HG02970 (cell line): ENCODE data around the gene AQP12B.
"Not testable (repeated sequence)": the region's sequence is repeated elsewhere in the genome, so short reads cannot be mapped to it uniquely, and the experiment has no call there.

ENCODE experiments used
- ATAC-seq: cut with Tn5 transposase; IDR thresholded peaks from one replicate; pipeline ENCODE4 v1.9.1; 2021; ENCODE audit warnings: mild to moderate bottlenecking, moderate library complexity, moderate number of reproducible peaks; ENCODE audit not compliant: unreplicated experiment, low FRiP score

Gene AQP12B

DNA sequence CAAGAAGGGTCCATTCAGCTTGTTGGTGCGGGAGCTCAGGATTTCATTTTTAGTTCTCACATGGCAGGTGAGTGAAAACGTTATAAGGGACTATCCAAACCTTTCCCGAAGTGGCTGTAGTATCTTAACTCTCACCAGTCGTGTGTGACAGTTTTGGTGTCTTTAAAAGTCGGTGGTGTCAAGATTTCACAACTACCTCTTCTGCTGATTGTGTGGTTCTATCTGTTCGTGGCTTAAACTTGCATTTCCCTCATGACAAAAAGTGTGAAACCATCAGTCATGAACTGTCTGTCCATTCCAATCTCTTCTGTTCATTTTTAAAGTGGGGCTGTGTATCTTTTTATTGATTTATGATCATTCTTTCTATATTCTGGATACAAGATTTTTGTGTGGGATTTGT lies 3.8 kb upstream of the AQP12B start:
- ATAC-seq: no peak

DNA sequence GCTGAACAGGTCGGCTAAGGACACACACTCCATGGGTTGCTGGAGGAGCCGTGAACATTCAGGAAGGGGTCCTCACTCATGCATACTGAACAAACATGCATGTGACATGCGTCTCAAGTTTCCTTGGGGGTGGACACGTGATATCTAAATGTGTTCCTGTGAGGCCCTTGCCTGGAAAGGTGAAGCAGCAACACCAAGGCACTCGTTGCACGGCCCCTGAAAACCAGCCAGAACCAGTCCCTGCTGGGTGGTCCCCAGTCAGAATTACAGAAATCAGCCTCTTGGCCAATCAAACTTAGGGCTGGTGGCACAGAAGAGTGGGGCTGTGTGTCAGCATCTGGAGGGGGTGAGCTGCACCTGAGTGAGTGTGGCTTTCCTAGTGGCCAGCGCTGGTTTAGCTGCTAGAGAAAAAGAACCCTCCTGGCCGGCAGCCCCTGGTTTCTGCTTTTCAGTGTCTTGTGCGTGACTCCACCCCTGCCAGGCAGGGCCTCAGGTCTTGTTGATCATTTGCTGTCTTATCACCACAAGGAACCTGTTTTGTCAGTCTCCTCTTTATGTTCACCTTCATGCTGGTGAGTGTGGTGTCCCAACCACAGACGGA lies 3.2 kb upstream of the AQP12B start:
- ATAC-seq: no peak

DNA sequence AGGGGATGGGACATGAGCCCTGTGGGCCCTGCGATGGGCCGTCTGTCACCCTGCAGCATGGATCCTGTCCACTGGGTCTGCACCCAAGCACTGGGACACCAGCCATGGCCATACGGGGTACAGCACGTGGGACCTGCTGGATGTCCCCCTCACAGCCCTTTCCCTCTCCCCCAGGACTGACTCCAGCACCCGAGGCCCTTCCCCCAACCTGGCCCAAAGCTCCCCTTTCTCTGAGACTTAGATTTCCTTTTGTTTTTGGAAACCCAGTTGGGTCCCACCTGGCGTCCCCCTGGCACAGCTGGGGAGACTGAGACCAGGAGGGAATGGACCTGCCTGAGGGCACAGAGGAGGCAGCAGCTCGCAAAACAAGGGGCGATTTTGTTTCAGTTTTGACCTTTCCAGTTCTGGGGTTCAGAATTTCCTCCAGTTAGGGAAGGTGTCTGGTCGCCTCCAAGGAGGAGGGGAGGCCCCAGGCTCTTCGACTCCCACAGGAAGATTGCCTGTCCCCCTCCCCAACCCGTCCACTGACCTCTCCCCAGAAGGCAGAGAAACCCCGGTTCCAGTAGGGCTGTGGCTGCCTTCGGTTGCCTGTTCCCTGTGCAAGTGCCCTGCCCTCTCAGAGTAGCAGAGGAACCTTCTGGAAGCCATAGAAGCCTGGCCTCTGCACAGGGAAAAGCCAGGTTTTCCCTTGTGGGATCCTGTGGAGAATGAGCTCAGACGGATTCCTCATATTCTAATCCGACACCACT lies 1.5 kb upstream of the AQP12B start:
- ATAC-seq: not testable (repeated sequence)

DNA sequence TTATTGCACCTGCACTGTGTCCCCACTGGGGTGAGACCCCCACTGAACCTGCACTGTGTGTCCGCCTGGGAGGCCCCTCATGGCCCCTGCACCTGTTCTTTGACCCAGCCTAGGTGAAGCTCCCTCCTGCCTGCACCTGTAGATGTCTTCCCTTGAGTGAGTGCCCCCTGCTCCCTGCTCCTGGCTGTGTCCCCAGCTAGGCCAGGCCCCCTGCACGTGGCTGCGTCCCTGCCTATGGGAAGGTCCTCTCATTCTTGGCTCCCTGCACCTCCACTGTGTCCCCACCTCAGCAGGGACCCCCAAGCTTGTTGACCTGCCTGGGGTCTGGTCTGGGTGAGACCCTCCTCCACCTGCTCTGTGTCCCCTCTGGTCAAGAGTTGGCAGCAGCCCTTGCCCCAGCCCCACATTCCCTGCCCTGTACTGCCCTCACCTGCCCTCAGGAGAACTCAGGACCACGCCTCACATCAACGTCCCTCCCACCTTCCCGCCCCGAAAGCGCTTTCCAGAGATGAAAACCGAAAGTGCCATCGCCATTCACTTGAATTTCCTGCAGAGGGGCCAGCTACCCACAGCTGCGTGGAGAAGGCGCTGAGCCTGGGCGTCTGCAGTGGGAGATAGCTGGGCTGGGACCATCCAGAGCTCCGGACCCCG lies 769 bp upstream of the AQP12B start:
- not testable (repeated sequence) for ATAC-seq

DNA sequence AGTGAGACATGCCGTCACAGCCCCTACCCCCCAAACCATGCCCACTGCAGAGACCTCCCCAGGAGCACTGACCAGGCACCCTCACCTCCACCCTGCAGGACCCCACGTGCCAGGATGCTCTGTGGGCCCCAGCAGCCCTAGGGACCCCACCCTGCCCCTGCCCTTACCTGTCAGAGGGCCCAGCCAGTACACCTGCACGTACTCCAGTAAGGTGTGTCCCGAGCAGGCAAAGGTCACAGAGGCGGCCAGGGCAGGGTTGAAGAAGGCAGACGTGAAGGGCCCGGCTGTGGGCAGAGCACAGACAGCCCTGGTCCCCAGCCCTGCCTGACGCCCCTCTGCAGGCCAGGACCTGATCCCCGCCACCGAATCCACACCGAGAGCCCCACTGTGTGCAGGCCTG lies 2.5 kb downstream of the AQP12B start:
- ATAC-seq: not testable (repeated sequence)

DNA sequence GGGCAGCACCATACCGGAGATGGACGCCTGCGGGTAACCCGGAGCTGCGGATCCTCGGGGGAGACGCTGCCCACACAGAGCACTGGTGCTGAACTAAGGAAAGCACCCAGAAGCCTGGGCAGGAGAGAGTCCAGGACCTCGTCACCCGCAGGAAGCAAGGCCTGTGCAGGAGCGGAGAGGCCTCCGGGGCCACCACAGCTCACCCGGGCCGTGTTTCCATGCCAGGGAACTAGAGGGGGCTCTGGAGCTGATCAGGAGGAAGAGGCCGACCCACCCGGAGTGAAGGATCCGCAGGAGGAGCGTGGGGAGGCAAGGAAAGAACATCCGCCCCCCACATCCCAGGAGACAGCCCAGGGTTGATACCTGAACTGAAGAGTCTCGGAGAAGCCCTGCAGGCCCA lies 3.8 kb downstream of the AQP12B start:
- not testable (repeated sequence) for ATAC-seq

DNA sequence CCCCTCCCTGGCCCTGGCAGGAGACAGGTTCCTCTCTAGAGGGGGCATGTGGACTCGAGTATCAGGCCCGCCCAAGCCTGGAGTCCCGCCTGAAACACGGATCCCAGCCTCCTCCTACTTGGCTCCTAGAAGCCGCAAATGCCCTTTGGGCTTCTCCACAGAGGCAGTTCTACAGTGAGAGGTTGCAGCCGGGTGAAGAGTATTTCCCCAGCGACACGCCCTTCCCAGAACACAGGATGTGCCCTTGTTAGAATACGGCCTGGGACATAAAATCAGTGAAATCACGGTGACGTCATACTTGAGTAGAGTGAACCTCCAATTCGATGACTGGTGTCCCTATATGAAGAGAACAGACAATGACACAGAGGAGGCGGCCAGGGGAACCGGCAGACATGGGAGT lies 4.6 kb downstream of the AQP12B start:
- ATAC-seq: not testable (repeated sequence)

DNA sequence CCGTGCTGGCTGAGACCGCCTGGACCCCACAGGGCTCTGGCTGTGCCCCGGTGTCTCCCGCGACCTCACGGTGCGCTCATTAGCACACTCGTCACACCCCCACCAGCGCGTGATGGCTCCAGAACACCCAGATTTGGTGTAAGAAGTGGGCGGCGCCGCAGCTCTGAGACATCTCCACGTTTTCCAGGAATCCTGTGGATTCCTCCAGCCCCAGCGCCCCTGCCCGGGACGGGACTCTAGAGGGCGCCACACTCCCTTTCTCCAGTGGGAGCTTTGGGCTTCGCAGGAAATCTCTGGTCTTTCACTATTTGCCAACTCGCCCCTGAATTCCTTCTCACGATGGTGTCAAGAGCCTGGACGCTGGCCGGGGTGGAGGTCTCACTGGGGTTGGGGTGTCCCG lies 7.3 kb downstream of the AQP12B start:
- not testable (repeated sequence) for ATAC-seq

DNA sequence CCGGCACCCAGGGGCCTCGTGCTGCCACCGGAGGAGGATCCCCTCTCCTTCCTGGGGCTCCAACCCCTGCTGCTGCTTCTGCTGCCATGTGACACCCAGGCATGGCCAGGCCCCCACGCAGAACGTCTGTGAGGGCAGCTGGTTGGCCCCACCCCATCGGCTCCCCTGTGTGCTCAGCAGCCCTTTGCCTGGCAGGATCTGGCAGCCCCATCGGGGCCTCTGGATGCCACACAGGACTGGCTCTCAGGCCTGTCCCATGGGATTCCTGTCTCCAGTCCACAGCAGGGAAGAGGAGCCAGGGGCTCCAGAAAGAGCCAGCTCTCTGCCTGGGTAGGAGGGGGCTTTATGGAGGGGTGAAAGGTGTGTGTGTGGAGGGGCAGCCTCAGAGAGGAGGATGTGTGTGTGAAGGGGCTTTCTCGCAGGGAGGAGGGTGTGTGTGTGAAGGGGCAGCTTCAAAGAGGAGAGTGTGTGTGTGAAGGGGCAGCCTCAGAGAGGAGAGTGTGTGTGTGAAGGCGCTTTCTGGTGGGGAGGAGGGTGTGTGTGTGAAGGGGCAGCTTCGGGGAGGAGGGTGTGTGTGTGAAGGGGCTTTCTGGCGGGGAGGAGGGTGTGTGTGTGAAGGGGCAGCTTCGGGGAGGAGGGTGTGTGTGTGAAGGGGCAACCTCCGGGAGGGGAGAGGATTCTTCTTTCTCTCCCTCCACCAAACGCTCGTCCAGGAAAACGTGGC lies 8.1 kb downstream of the AQP12B start:
- ATAC-seq: not testable (repeated sequence)

DNA sequence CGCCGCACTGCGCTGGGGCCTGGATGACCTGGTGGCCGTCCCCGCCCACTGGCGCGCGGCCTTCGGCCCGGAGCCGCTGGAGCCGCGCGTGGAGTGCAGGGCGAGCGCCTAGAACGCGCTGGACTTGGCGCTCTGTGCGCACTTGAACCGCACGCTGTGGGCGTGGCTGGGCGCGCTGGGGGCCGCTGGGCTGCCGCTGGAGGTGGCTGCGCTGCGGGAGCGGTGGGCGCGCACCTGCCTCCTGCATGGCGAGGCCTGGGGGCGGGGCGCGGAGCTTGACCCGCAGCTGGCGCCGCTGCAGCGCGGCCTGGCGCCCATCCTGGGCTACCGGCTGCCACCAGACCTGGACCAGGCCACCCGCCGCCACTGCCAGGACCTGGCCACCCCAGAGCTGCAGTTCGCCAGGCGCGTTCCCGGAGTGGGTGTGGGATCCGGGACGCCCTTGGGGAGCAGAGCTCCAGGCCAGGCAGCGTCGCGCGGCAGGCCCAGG lies 9.9 kb downstream of the AQP12B start:
- no peak for ATAC-seq

DNA sequence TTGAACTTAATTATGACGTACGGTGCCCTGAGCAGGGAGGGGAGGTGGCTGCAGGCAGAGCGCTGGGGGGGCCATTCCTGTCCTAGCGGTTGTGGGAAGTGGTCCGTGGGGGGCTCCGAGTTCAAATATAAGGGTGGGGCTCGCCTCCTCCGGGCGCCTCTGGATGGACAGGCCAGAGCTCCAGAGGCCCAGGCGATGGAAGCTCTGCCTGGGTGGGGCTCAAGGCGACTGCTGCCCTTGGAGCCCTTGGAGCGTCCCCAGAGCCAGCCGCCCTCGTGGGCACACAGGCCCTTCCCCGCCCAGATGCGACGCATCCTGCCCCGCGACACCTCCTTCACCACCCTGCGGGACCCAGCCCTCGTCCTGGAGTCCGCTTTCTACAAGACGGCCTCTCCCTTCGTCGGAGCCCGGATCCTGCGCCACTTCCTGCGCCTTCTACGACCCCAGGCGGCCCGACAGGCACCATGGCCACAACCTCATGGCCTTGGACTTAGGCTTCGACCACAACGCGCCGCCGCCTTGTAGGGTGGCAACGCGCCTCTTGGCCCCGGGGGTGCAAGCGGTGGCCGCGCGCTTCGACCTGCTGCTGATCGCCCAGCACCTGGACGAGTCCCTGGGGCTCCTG lies 10.5 kb downstream of the AQP12B start:
- ATAC-seq: no peak

DNA sequence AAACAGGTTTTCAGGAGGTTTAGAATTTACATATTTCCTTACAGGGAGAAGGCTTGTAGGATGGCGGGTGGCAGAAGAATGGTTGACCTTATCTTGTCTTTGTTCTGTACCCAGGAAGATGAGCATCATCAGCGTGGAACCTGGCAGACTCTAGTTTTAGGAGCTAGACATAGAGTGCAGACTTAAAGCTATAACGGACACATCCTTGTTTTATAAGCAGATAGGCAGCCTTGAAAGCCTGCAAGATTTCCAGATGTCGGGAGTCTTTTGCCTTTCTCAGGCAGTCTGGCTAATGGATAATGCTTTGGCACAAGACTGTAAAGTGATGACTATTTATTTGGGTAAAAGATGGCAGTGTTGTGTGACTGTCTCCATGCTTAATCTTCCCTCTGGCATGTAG lies 11.7 kb downstream of the AQP12B start:
- no peak for ATAC-seq

DNA sequence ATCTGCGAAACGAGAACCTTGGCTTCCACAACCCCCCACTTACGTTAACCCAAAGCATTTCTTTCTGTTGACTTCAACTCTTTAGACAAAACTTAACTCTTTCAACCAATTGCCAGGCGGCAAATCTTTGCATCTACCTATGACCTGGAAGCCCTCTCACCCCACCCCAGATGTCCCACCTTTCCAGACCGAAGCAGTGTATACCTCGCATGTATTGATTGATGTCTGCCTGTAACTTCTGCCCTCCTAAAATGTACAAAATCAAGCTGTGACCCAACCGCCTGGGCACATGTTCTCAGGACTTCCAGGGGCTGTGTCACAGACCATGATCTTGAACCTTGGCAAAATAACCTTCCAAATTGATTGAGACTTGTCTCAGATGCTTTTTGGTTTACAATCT lies 12.3 kb downstream of the AQP12B start:
- ATAC-seq: no peak

DNA sequence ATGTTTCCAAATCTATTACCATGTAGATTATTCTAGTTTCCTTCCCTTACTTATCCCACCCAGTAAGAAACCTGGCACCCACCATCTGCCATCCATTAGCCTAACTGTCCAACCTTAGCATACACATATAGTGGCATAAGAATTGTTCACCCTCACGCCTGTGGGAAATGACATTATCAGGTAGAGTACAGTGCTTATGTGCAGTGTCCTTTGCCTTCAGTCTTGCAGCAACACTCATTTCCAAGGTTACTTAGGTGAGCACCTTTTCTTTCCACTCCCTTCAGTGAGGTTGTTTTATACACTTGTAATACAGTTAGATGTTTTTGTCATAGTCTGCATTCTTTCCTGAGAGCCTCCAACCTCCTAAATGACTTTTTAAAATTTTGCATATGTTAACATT lies 18.1 kb downstream of the AQP12B start:
- no peak for ATAC-seq

DNA sequence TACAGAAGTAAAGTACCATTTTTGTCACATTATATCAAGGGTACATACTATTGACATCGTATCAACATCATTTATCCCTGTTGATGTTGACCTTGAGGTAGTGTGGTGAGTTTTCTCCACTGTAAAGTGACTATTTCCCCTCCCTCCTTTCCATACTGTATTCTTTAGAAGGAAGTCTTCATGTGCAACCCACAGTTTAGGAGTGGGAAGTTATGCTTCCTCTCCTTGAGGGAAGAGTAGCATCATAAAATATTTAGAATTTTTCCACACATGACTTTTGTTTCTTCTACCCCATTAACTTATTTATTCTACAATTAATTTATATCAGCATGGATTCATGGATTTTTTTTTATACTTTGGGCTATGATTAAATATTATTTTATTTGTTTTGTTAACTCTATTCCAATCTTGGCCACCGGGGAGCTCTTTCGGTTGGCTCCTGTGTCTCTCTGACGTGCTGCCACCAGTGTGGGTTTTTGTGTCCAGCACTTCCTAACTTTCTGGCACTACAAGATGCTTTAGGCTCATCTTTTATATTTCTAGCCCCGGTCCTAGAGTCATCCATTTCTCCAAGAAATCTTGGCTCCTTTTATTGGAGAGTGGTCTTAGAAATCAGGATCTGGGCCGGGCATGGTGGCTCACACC lies 19.0 kb downstream of the AQP12B start:
- no peak for ATAC-seq

DNA sequence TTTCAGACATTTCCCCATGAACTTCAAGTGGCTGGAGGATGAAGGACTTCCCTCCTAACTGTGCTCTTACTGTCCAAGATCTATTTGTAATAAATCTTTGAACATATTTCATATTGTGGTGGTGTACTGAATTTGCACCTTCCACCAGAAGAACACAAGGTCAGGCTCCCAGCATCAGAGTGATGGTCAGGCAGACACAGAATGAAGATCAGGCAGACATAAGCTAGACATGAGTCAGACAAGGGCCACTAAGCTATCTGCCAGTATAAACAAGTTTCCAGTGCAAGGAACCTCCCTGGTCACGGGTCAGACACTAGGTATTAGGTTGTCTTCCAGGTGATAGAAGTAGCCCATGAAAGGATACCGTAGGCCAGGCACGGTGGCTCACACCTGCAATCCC lies 20.0 kb downstream of the AQP12B start:
- ATAC-seq: no peak

DNA sequence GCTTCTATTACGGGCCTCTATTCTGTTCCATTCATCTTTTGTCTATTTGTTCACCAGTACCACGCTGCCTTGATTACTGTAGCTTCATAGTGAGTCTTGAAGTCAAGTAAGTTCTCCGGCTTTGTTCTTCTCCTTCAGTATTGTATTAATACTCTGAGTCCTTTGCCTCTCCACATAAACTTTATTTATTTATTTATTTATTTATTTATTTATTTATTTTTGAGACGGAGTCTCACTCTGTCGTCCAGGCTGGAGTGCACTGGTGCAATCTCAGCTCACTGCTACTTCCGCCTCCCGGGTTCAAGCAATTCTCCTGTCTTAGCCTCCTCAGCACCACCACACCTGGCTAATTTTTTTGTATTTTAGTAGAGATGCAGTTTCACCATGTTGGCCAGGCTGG lies 22.8 kb downstream of the AQP12B start:
- not testable (repeated sequence) for ATAC-seq

DNA sequence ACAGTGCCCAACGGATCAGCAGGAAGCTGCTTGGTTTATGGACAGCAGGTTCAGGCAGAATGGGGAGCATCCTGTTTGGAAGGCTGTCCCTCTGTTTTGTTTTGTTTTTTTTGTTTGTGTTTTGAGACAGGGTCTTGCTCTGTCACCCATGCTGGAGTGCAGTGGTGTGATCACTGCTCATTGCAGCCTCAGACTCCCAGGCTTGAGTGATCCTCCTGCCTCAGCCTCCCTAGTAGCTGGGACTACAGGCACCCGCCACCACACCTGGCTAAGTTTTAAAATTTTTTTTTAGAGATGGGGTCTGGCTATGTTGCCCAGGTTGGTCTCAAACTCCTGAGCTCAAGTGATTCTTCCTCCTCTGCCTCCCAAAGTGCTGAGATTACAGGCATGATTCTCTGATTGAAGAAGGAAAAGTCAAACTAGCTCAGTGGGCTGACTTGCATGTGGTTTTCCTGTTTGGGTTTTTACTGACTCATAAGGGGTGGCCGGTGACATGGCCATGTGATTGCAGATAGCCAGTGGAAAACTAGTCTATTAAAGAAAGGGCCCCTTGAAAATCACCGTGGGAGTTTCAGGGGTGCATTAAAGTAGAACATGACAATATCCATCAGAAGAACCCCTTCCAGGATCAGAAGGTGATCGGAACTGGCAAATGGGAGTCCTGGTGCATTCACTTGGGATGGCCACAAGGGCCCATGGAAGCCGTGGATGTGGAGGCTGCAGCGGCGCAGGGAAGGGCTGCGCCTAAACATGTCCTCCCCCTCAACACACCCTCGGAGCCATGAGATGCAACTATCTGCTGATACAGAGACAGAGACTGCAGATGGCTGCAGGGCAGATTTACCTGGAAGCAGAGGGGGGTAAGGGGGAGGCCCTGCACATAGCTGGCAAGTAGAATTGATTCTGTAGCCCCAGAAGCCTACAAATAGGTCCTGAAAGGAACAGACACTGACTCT lies 26.5 kb downstream of the AQP12B start:
- ATAC-seq: no peak

DNA sequence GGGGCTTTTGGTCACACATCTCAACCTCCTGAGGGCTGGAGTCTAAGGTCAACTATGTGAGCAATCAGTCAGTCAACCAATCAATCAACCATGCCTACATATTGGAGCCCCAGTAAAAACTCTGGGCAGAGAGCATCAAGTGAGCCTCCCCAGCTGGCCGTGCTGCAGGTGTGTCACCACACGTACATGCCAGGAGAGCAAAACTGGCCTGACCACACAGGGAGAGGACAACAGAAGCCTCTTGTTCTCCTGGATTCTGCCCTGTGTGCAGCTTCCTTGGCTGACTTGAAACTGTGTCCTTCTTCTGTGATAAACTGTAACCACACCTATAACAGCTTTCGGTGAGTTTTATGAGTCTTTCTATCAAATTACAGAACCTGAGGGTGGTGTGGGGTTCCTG lies 31.5 kb downstream of the AQP12B start:
- ATAC-seq: no peak
